Measurements from ENCODE around the gene AATF.

Gene AATF

GRCh38 chr17:36942019-36942599, 6.6 kb upstream of the AATF start:
- no peak for DNase-seq

GRCh38 chr17:36942631-36943125, 6.1 kb upstream of the AATF start:
- DNase-seq = no peak

GRCh38 chr17:36943250-36944191, 5.2 kb upstream of the AATF start:
- no peak for DNase-seq

- no peak for DNase-seq
These were observed 4.2 kb upstream of the AATF start for GRCh38 chr17:36944553-36944952.

GRCh38 chr17:36945140-36945539, 3.6 kb upstream of the AATF start:
- no peak for DNase-seq

GRCh38 chr17:36945959-36946725, 2.6 kb upstream of the AATF start:
- DNase-seq = no peak

GRCh38 chr17:36946726-36947091, 2.0 kb upstream of the AATF start:
- no peak for DNase-seq

- no peak for DNase-seq
These were observed 635 bp upstream of the AATF start for GRCh38 chr17:36947922-36948716.

GRCh38 chr17:36949461-36949927, 740 bp downstream of the AATF start:
- DNase-seq = no peak

- DNase-seq = no peak
These were observed 1.3 kb downstream of the AATF start for GRCh38 chr17:36950027-36950426.

- DNase-seq = no peak
These were observed 2.5 kb downstream of the AATF start for GRCh38 chr17:36951084-36951789.

- no peak for DNase-seq
These were observed 22.8 kb downstream of the AATF start for GRCh38 chr17:36971508-36971907.

- no peak for DNase-seq
These were observed 23.5 kb downstream of the AATF start for GRCh38 chr17:36972186-36972700.

GRCh38 chr17:36972905-36973304, 24.2 kb downstream of the AATF start:
- no peak for DNase-seq

GRCh38 chr17:36975922-36976515, 27.3 kb downstream of the AATF start:
- DNase-seq = no peak

GRCh38 chr17:36977066-36977465, 28.3 kb downstream of the AATF start:
- no peak for DNase-seq

- no peak for DNase-seq
These were observed 28.8 kb downstream of the AATF start for GRCh38 chr17:36977568-36977967.

- DNase-seq = no peak
These were observed 30.2 kb downstream of the AATF start for GRCh38 chr17:36978810-36979564.

- DNase-seq = no peak
These were observed 30.8 kb downstream of the AATF start for GRCh38 chr17:36979565-36979941.

GRCh38 chr17:36980280-36980761, 31.6 kb downstream of the AATF start:
- no peak for DNase-seq
